ENCODE data around the gene OASL.

OASL gene

GRCh38 chr12:120994059-120994458, 45.0 kb downstream of the OASL start:
- H3K27me3 ChIP-seq (replicated peaks; ENCODE audit: control insufficient read depth, insufficient read depth, low read length) = no peaks in the 10 kb centered on the region
- no peak for DNase-seq (ENCODE audit: extremely low read depth, insufficient read length)
- H3K36me3 ChIP-seq (ENCODE audit: control insufficient read depth, insufficient read depth, low read length) = no peaks in the 10 kb centered on the region
- no peak overlapping the region for H3K4me3 ChIP-seq (replicated peaks; ENCODE audit: low read depth, low read length)
- TF ChIP-seq CTCF (IDR thresholded peaks at IDR 0.05; ENCODE audit: insufficient read depth, low read length, poor library complexity, severe bottlenecking) = no peak

GRCh38 chr12:120993496-120993895, 45.5 kb downstream of the OASL start:
- no peak for DNase-seq (ENCODE audit: extremely low read depth, insufficient read length)
- Histone ChIP-seq H3K4me3 (replicated peaks; ENCODE audit: low read depth, low read length) (no peak overlapping the region), H3K27me3 (replicated peaks; ENCODE audit: control insufficient read depth, insufficient read depth, low read length) (no peaks in the 10 kb centered on the region), H3K36me3 (ENCODE audit: control insufficient read depth, insufficient read depth, low read length) (no peaks in the 10 kb centered on the region)
- TF ChIP-seq CTCF (IDR thresholded peaks at IDR 0.05; ENCODE audit: insufficient read depth, low read length, poor library complexity, severe bottlenecking) = no peak

GRCh38 chr12:120992989-120993388, 46.1 kb downstream of the OASL start:
- no peak for DNase-seq (ENCODE audit: extremely low read depth, insufficient read length)
- Histone ChIP-seq H3K4me3 (replicated peaks; ENCODE audit: low read depth, low read length) (no peak overlapping the region), H3K36me3 (ENCODE audit: control insufficient read depth, insufficient read depth, low read length) (no peaks in the 10 kb centered on the region), H3K27me3 (replicated peaks; ENCODE audit: control insufficient read depth, insufficient read depth, low read length) (no peaks in the 10 kb centered on the region)
- no peak for TF ChIP-seq CTCF (IDR thresholded peaks at IDR 0.05; ENCODE audit: insufficient read depth, low read length, poor library complexity, severe bottlenecking)

GRCh38 chr12:120991965-120992364, 47.1 kb downstream of the OASL start:
- H3K36me3 ChIP-seq (ENCODE audit: control insufficient read depth, insufficient read depth, low read length) = no peaks in the 10 kb centered on the region

GRCh38 chr12:120990487-120991055, 48.5 kb downstream of the OASL start:
- Histone ChIP-seq H3K36me3 (ENCODE audit: control insufficient read depth, insufficient read depth, low read length) (no peaks in the 10 kb centered on the region), H3K27me3 (replicated peaks; ENCODE audit: control insufficient read depth, insufficient read depth, low read length) (no peaks in the 10 kb centered on the region), H3K4me3 (replicated peaks; ENCODE audit: low read depth, low read length) (no peak overlapping the region)
- TF ChIP-seq CTCF (IDR thresholded peaks at IDR 0.05; ENCODE audit: insufficient read depth, low read length, poor library complexity, severe bottlenecking) = no peak
- DNase-seq (ENCODE audit: extremely low read depth, insufficient read length) = no peak

More at GRCh38 chr12:120991965-120992364, 47.1 kb downstream of the OASL start:
- Histone ChIP-seq H3K27me3 (replicated peaks; ENCODE audit: control insufficient read depth, insufficient read depth, low read length) (no peaks in the 10 kb centered on the region), H3K4me3 (replicated peaks; ENCODE audit: low read depth, low read length) (no peak overlapping the region)
- DNase-seq (ENCODE audit: extremely low read depth, insufficient read length) = no peak
- TF ChIP-seq CTCF (IDR thresholded peaks at IDR 0.05; ENCODE audit: insufficient read depth, low read length, poor library complexity, severe bottlenecking) = no peak

GRCh38 chr12:120989687-120990086, 49.4 kb downstream of the OASL start:
- no peak for DNase-seq (ENCODE audit: extremely low read depth, insufficient read length)
- Histone ChIP-seq H3K36me3 (ENCODE audit: control insufficient read depth, insufficient read depth, low read length) (no peaks in the 10 kb centered on the region), H3K27me3 (replicated peaks; ENCODE audit: control insufficient read depth, insufficient read depth, low read length) (no peaks in the 10 kb centered on the region), H3K4me3 (replicated peaks; ENCODE audit: low read depth, low read length) (no peak overlapping the region)
- no peak for TF ChIP-seq CTCF (IDR thresholded peaks at IDR 0.05; ENCODE audit: insufficient read depth, low read length, poor library complexity, severe bottlenecking)

All from GM06990 (cell line).